ENCODE data around the gene FUCA1.
"Not testable (repeated sequence)": the region's sequence is repeated elsewhere in the genome, so short reads cannot be mapped to it uniquely, and the experiment has no call there.

The FUCA1 gene

DNA sequence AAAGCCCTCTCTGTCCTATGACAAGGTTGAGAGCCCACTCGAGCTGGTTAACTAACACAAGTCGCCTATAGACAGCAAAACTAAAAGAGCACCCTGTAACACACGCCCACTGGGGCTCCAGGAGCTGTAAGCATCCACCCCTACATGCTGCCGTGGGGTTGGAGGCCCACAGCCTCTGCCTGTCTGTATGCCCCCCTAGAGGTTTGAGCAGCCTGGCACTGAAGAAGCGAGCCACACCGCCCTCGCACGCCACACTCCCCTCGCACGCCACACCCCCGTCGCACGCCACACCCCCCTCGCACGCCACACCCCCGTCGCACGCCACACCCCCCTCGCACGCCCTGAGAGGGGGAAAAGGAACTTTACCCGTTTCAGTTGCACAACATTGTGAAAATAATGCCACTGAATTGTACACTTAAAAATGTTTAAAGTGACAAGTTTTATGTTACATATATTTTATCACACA lies 29.7 kb downstream of the FUCA1 start:
- peak; percentile 65 for DNase-seq (ENCODE audit: low spot score)
- POLR2A ChIA-PET (ENCODE audit: low non-redundant PET): no interaction called here
- CTCF ChIA-PET: no interaction called here
- TF ChIP-seq, protein P1, sequence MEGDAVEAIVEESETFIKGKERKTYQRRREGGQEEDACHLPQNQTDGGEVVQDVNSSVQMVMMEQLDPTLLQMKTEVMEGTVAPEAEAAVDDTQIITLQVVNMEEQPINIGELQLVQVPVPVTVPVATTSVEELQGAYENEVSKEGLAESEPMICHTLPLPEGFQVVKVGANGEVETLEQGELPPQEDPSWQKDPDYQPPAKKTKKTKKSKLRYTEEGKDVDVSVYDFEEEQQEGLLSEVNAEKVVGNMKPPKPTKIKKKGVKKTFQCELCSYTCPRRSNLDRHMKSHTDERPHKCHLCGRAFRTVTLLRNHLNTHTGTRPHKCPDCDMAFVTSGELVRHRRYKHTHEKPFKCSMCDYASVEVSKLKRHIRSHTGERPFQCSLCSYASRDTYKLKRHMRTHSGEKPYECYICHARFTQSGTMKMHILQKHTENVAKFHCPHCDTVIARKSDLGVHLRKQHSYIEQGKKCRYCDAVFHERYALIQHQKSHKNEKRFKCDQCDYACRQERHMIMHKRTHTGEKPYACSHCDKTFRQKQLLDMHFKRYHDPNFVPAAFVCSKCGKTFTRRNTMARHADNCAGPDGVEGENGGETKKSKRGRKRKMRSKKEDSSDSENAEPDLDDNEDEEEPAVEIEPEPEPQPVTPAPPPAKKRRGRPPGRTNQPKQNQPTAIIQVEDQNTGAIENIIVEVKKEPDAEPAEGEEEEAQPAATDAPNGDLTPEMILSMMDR (conservative IDR thresholded peaks at IDR 0.05; ENCODE audit: low read depth): no peak
- H3K27ac ChIP-seq: no peak overlapping the region

DNA sequence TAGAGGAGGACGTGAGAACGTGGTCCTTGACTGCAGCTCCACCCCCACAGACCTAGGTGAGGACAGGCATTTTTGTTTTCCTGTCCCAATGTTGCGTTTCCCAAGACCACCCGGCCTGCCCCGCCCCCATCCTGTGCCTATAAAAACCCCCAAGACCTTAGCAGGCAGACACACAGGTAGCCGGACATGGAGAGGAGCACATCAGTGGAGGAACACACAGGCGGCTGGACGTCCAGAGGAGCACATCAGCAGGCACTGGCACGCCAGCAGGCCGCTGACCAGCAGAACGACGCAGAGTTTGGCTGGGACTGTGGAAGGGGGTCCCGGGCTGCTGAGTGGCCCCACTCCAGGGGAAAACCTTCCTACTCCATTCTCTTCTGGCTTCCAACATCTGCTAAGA lies 30.2 kb downstream of the FUCA1 start:
- ChIA-PET CTCF (no interaction called here), POLR2A (ENCODE audit: low non-redundant PET) (no interaction called here)
- no peak overlapping the region for H3K27ac ChIP-seq
- TF ChIP-seq, protein P1 (conservative IDR thresholded peaks at IDR 0.05; ENCODE audit: low read depth): no peak
- no peak for DNase-seq (ENCODE audit: low spot score)

DNA sequence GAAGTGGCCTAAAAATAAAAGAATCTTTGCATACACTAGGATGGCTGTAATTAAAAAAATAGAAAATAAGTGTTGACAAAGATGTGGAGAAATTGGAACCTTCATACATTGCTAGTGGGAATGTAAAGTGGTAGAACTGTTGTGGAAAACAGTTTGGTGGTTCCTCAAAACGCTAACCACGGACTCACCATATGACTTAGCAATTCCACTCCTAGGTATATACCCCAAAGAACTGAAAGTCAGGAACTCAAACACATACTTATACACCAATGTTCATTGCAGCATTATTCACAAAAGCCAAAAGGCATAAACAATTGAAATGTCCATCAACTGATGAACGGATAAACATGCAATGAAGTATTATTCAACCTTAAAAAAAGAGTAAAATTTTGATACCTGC lies 32.1 kb downstream of the FUCA1 start:
- no peak for DNase-seq (ENCODE audit: low spot score)
- TF ChIP-seq, protein P1 (conservative IDR thresholded peaks at IDR 0.05; ENCODE audit: low read depth): no peak
- no peak overlapping the region for H3K27ac ChIP-seq
- CTCF ChIA-PET: interaction anchor here (0.6 kb wide), 1 partner anchor 32 kb away, joined by 3 read pairs; no protein-coding TSS in a partner anchor
- POLR2A ChIA-PET (ENCODE audit: low non-redundant PET): no interaction called here

DNA sequence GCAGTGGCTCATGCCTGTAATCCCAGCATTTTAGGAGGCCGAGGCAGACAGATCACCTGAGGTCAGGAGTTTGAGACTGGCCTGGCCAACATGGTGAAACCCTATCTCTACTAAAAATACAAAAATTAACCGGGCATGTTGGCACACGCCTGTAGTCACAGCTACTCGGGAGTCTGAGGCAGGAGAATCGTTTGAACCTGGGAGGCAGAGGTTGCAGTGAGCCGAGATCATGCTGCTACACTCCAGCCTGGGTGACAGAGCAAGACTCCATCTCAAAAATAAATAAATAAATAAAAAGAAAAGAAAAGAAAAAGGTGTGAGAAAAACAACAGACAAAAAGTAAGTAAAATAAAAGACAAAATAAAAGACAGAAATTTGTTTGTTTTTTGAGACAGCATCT lies 33.9 kb downstream of the FUCA1 start:
- H3K27ac ChIP-seq: peak overlapping the region; percentile 18; the same call in 1 of the 2 replicates
- ChIA-PET CTCF (interaction anchor here (0.7 kb wide), 1 partner anchor 16 kb away, joined by 3 read pairs; no protein-coding TSS in a partner anchor), POLR2A (ENCODE audit: low non-redundant PET) (interaction anchor here (1.8 kb wide), 1 partner anchor 10 kb away, joined by 4 read pairs; no protein-coding TSS in a partner anchor)
- not testable (repeated sequence) for DNase-seq (ENCODE audit: low spot score)

DNA sequence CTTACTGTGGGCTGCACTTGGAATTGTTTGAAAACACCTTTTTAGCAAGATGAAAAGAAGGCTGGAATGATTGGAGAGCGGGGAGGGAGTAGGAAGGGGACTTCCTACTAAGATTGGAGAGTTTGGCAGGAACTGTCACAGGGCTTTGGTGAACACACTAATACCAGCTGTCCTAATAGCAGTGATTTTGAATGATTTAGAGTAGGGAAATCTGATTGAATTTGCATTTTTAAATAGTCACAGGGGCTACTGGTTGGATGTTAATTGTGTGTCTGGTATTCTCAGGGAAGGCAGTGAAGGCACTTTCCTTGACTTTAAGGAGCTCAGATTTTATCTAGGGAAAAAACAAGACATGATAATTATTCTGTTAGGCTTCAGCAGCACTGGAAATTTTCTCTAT lies 40.4 kb downstream of the FUCA1 start:
- POLR2A ChIA-PET (ENCODE audit: low non-redundant PET): interaction anchor here (0.6 kb wide), 1 partner anchor 11 kb away, joined by 3 read pairs; no protein-coding TSS in a partner anchor
- TF ChIP-seq, protein P1 (conservative IDR thresholded peaks at IDR 0.05; ENCODE audit: low read depth): no peak
- CTCF ChIA-PET: interaction anchor here (0.6 kb wide), 1 partner anchor 831 kb away, joined by 3 read pairs; no protein-coding TSS in a partner anchor
- no peak for DNase-seq (ENCODE audit: low spot score)
- no peak overlapping the region for H3K27ac ChIP-seq

DNA sequence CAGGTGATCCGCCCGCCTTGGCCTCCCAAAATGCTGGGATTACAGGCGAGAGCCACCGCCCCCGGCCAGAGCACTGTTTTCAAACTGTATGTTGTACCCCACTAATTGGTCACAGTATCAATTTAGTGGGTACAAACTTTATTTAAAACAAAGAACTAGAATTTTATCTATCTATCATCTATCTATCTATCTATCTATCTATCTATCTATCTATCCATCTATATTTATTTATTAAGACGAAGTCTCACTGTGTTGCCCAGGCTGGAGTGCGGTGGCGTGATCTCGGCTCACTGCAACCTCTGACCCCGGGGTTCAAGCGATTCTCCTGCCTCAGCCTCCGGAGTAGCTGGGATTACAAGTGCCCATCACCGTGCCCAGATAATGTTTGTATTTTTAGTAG lies 41.5 kb downstream of the FUCA1 start:
- CTCF ChIA-PET; POLR2A ChIA-PET (ENCODE audit: low non-redundant PET); DNase-seq (ENCODE audit: low spot score); H3K27ac ChIP-seq: not testable (repeated sequence)

DNA sequence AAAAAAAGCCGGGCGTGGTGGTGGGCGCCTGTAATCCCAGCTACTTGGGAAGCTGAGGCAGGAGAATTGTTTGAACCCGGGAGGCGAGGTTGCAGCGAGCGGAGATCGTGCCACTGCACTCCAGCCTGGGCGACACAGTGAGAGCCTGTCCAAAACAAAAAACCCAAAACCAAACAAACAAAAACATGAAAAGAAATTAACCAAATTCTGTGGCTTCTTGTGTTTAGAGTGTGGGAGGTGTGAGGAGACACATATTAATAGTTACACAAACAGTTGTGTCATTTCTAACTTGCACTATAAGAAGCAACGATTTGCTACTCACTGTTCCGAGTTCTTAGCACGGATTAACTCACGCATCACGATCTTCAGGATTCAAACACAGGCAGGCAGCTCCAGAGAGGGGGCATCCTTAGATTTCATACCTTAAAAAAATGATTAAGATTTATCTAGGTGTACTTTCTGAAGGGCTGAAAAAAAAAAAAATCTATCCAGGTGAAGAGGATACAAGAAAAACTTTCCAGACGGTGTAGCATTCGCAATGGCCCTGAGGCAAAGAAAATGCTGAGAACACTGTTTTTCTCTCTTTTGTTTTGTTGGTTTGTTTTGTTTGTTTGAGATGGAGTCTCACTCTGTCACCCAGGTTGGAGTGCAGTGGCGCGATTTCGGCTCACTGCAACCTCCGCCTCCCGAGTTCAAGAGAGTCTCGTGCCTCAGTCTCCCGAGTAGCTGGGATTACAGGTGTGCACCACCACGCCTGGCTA lies 42.1 kb downstream of the FUCA1 start:
- ChIA-PET POLR2A (ENCODE audit: low non-redundant PET) (interaction anchor here (0.6 kb wide), 1 partner anchor 30 kb away, joined by 5 read pairs; no protein-coding TSS in a partner anchor), CTCF (interaction anchor here (0.6 kb wide), 2 partner anchors 16 to 24 kb away, joined by 3 read pairs; no protein-coding TSS in a partner anchor)
- no peak for DNase-seq (ENCODE audit: low spot score)
- TF ChIP-seq, protein P1 (conservative IDR thresholded peaks at IDR 0.05; ENCODE audit: low read depth): no peak
- H3K27ac ChIP-seq: peak overlapping the region; percentile 86

Measured in RWPE1 (cell line).